ENCODE measurements around the gene C10orf53.
"Not testable (repeated sequence)": the region's sequence is repeated elsewhere in the genome, so short reads cannot be mapped to it uniquely, and the experiment has no call there.

C10orf53 gene

DNA sequence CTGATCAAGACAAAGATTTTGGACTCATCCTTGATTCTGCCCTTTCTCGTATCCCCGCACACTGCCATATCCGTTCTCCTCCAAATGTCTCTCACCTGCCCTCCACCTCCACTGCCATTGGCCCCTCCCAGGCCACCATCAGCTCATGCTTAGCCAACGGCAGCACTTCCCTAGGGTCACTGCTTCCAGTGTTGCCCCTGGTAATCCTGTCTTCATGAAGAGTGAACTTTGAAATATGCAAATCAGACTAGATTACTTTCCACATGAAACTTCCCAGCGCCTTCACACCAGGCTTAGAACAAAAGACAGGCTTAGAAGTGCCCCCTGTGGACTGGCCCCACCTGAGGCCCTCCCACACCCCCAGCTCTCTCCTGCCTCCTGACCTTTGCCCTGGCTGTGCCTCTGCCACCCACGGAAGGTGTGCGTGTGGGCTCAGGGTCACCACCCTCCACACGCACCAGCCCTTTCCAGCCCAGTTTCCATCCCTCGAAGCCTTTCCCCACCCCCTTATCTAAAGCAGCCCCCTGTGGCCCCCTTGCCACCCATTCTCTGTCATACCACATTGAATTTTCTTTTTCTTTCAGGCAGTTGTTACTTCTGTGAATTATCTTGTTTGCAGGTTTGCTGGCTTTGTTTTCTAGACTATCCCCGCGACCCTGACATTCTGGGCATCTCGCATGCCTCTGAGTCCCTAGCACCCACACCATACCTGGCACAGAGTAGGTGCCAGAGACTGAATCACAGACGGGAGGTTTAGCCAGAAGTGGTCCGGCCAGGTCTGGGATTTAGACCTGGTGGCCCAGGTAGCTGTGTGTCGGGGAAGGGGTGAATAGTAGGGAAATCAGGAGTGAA, 26.8 kb upstream of the C10orf53 start:
- DNase-seq, result no peak

DNA sequence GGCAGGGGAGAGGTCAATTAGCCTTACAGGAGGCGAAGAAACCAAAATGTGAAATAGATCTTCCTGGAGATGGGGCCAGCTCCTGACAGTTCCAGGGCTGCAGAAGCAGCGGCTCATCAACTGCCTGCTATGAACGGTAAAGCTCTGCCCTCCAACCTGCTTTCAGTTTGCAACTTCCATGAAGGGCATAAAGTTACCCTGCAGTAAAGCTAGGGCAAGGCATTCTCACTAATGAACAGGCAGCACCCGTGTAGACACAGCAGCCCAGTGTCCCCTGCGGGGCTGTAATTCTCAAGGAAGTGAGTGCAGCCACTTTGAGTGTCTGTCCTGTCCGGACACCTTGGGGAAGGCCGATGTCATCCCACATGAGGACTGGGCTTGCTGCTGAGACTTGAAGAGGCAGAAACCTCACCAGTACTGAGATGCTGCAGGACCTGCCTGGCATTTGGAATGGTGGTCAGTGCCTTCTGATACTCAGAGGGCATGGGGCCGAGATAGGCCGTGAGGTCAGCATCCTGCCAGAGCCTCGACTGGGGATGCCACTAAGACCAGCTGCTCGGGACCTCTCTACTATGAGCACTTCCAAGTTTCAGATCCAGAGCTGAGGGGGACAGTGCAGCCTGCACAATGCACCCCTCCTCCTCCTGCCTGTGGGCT, 26.1 kb upstream of the C10orf53 start:
- no peak for DNase-seq

DNA sequence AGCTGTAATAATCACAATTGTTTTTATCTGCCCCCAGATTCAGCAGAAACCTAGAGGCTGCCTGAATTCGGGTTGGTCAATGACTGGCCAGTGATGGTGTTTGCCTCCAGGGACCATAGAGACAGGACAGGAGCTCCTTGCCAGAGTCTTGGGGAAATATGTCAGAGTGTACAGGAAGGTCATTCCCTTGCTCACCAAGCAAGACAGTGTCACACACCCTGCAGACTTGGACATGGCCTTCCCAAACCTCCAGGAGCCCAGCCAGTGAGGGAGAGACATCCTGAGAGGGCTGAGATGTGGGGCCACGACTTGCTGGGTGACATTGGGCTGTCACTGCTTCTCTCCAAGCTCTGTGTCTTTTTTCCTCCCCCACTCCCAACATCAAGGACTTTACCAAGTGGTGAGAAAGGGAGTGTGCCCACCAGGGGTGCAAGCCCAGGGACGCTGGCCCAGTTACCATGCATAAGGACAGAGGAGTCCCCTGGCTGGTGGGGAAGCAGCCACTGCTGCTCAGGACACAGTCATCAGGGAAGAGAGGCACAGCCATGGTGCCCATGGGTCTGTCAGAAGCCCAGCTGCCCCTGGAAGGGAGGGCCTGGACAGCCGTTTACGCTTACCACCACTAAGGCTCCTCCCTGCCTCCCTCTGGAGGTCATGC, 25.3 kb upstream of the C10orf53 start:
- no peak for DNase-seq

DNA sequence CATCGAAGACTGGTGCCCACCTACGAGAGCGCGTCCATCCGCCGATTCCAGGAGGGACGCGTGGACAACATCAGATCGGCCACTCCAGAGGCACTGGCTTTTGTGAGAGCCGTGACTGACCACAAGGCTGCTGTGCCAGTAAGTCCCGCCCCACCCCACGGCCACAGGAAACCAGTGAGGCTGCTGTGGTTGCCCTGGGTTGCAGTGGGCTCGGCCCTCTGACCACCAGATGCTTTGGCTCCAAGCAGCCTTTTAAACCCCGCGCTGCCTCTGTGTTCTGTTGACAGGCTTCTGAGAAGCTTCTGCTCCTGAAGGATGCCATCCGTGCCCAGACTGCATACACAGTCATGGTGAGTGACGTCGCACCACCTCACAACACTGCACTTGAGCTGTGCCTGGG, 24.4 kb upstream of the C10orf53 start:
- DNase-seq, result no peak

DNA sequence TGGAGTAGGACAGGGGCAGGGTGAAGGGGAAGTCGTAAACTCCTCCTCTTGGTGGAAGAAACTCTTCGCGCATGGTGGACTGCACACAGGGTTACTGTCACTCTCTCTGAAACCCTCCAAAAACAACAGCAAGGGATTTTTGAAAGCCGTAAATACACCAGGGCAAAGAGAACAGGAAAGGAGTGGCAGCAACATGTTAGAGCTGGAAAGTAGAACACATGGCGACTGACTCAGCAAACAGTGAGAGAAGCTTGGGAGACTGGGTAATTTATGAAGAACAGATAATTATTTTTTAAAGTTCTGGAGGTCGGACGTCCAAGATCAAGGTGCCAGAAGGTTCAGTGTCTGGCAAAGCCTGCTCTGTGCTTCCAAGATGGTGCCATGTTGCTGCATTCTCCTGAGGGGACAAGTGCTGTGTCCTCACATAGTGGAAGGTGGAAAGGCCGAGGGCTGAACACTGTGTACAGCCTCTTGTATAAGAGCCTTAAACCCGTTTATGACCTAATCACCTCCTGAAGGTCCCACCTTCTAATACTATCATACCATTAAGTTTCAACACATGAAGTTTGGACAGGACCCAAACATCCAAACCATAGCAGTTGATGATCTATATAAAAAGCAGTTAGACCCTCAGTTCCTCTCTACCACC, 22.5 kb upstream of the C10orf53 start:
- no peak for DNase-seq

DNA sequence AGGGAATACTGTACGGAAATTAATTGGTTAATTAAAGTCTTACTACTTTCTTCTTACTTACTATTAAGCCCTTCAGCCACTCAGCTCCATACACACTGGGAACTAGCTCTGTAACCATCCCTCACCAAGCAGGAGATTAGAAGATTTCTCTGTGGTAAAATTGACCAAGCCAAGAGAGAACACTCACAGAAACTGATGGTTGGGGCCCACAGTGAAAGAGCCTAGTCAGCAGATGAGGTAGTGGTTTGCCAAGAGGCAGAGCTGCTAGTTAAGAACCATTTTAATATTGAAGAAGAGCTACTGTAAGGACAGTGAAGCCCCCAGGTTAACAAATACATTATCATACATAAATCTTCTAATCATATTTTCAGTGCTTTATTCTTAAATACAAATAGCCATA, 21.8 kb upstream of the C10orf53 start:
- DNase-seq, result no peak

DNA sequence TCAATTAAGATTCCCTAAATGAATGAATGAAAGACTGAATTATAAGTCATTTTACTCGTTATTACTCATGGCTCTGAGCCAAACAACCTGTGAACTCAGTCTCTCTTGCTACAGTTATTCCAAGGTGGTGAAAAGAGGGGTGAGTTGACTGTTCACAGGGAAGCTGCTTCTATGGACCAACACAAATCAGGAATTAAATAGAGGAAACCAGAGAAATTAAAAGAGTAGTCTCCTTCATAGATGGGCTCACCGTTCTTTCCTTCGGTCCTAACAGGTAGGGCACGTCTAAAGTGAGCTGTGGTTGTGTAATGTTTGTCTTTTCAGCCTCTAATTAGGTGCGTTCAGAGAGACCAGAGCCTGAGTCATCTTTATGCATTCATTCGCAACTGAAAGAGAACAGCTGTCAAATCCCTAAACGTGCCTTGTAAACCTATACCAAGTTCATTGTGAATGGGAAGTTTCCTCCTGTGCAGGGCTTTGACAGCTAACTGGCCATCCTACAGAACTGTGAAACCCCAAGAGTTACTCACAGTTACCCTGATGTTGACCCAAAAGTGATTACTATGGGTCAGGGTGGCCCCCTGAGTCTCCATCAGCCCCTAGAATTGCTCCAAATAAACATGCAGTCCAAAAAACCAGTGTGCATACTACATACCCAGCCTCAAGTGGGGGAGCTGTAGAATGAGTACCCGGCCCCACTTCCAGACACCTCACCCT, 18.2 kb upstream of the C10orf53 start:
- peak in 2 of 3 experiments; percentile 7 to 51 for DNase-seq

DNA sequence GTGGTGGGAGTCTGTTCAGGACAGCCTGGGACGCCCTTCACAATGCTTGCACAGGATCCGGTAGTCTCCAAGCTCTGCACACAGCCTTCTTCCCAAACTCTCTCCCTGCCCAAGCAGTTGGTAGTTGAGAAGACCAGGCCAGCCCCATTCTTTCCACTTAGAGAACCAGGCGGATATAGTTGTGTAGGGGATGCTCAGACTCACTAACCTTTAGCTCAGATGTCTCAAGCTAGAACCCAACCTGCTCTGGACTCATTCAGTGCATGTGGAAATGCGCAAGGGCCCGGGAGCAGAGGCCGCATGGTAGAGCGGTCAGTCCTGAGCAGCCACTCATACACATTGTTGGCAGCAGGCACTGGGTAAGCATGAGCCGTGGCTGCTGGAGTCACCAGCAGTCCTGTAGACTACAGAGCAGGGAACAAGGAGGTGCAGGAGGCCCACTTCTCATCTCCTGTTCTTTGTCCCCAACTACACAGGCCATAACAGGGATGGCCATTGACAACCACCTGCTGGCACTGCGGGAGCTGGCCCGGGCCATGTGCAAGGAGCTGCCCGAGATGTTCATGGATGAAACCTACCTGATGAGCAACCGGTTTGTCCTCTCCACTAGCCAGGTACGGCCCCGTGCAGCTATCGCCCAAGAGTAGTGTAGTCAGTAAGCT, 17.2 kb upstream of the C10orf53 start:
- DNase-seq, result no peak

DNA sequence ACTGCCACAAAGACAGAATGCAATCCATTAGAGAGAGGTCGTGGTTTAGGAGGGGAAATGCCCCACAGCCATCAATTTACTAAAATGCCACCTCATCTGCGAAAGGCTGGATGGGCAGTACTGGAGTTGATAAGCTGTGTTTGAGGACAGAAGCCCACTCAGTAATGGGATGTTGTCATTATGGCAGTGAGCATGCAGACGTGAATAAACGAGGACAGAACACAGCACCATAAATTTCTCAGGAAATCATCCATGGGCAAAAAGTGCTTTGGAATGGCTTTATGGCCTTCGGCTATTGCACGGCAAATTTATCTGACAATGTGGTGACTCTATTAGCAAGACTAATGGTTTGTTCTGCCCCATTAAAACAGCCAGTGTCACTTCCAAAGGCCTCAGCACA, 15.9 kb upstream of the C10orf53 start:
- DNase-seq, result no peak

DNA sequence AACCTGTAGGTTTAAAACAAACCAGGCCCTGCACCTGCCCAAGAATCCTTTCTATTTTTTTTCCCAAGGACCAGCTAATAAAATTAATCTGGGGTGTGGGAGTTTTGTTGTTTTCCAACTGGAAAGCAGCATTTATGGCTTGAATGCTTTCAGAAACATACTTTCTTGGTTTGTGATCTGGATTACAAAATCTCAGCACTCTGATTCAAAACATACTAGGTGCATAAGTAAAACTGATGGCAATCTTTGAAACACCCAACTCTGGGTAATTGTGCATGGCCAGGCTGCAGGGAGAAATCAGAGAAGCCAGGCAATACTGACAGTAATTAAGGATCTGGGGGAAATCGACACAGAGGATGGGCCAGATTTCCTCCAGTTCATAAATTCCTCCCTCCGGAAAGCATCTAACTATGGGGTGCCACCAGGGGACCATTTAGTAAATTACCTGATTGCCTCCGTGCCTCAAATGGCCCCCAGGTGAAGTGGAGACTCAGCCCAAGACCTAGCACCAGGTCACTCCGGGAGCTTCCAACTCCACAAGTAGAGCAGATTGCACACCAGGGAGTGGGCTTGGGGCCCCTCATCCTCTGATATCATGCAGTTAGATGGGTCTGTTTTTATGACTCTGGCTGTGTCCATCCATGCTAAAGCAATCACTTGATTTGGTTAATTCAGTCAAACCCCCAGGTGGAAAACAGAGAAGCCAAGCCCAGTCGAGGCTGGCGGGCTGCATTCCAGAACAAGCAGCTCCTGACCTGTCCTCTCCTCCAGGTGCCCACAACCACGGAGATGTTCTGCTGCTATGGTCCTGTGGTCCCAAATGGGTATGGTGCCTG, 15.2 kb upstream of the C10orf53 start:
- DNase-seq, result no peak

DNA sequence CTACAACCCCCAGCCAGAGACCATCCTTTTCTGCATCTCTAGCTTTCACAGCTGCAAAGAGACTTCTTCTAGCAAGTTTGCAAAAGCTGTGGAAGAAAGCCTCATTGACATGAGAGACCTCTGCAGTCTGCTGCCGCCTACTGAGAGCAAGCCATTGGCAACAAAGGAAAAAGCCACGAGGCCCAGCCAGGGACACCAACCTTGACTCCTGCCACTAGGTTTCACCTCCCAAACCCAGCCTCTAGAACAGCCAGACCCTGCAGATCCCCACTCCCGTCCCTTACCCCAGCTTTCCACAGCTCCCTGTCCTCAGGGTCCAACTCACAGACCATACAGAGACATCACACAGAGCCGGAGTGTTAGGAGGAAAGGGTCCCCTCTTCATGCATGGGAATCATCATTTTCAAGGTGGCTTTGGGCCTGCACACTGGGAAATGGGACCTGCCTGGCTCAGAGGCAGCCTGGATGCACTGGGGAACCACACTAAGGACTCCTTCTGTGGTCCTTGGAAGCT, 14.6 kb upstream of the C10orf53 start:
- no peak for DNase-seq

DNA sequence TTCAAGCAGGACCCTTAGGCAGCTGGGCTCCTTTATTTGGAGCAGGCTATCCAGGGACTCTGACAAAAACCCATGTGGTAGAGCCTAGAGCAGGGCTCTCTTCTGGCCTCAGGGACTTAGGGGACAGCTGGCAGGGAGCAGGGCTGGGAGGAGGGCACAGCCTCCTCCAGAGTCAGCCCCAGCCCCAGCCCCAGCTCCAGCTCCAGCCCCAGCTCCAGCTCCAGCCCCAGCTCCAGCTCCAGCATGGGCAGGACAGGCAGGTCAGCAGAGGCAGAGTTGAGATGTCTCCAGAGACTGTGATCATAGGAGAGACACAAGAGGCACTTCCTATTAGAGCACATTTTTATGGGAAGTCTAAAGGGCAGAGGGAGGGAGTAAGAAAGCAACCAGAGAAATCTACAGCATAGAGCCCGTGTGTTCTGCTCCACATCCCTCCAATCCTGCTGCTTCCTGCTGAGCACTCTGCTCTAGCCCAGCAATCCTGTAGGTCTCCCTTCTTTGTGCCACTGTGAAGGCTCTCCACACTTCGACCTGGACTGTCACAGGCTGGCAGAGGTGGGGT, 13.3 kb upstream of the C10orf53 start:
- DNase-seq, result no peak

DNA sequence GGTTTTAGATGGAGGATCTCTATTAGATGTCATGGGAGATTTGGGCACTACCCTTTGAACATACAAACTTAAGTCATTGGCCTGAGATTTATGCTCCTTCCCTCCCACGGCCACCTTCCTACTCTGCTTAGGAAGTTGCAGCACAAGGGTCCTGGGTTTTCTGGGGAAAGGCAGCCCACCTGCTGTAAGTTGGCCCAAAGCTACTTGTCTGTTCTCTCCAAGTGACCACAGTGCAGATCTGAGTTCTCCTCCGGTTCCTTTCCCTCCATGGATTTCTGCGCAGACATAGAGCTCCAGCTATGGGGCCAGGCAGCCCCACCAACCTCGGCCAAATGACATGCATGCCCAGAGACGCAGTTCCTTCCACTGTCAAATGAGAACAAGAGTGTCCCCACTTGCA, 12.8 kb upstream of the C10orf53 start:
- no peak for DNase-seq

DNA sequence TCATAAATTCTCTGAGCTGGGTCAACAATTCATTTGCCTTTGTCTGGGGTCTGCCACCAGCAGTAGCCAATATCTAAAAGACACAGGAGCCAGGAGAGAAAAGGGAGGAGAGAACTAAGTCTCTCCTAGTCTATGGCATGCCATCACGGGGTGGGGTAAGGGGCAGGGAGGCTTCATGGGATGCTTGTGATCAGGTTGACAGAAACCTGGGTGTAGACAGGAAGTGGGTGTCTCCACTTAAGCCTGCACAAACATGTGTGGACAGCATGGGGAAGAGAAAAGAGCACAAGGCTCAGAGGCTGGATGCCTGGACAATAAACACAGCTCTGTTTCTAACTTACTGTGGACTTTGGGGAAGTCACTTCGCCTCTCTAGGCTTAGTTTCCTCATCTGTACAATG, 11.5 kb upstream of the C10orf53 start:
- DNase-seq, result no peak

DNA sequence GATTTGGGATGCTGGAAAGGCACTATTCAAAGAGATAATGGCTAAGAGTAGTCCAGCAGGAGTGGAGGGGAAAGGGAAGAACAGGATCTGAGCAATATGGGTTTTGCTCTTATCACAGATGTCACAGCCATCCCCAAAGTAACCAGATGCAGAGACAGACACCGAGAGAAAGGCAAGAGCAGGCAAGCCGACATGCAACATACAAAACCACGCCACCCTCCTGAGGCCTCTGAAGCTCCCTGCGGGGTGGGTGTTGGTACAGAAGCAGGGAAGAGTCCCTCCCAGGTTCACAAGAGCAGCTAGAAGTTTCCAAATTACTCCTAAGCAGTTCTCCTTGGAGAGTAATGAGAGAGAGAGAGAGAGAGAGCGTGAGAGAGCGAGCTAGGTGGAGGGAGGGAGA, 10.8 kb upstream of the C10orf53 start:
- no peak for DNase-seq

DNA sequence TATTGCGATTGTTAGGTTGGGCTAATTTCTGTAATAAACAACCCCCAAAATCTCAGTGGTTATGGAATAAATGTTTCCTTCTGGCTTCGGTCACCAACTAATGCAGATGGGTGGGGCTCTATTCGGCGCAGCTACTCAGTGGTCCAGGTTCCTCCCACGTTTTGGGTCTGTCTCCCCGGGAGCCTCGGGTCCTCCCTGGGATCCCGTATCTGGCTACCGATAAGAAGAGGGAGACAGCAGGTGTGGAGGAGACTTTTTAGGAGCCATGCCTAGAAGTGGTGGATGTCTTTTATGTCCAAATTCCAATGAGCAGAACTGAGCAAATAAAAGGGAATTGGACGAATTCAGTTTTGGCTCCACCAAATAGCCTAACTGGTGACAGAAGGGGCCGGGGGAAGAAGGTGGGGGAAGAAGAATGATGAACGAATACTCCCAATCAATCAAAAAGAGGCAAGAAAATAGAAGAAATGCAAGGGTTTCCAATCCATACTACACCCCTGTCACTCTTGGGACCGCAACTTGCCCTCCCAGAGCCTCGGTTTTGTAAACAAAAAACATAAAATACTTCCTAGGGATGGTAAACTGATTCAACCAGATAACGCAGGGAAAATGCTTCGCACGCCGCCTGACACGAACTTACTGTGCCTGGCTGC, 498 bp upstream of the C10orf53 start:
- DNase-seq, result no peak

DNA sequence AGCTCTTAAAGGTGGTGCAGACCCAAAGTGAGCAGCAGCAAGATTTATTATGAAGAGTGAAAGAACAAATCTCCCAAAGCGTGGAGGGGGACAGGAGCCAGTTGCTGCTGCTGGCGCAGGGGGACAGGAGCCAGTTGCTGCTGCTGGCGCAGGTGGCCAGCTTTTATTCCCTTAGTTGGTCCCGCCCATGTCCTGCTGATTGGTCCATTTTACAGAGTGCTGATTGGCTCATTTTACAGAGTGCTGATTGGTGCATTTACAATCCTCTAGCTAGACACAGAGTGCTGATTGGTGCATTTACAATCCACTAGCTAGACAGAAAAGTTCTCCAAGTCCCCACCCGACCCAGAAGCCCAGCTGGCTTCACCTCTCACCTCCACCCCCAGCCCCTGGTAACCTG, 3.0 kb downstream of the C10orf53 start:
- DNase-seq, result not testable (repeated sequence)

DNA sequence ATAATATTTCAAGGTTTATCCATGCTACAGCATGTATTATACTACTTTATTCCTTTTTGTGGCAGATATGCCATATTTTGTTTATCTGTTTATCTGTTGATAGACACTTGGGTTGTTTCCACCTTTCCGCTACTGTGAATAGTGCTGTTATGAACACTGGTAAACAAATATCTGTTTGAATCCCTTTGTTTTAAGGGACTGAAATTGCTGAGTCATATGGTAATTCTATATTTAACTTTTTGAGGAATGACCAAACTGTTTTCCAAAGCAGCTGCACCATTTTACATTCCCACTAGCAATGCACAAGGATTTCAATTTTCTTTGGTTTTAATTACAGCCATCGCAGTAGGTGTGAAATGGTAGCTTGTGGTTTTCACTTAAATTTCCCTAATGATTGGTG, 3.4 kb downstream of the C10orf53 start:
- DNase-seq, result no peak

DNA sequence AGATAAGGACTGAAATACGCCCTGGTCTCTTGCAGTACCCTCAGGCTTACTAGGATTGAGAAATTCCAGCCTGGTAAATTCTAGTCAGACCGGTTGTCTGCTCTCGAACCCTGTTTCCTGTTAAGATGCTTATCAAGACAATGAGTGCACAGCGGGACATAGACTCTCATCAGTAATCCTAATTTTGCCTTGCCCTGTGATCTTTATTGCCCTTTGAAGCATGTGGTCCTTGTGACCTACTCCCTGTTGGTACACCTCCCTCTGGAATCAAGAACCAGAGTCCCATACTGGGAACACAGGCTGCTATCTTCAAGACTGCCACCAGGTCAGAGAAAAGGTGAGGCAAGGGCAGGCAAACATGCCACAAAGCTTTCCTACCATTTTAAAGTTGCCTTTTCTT, 7.2 kb downstream of the C10orf53 start:
- no peak for DNase-seq

DNA sequence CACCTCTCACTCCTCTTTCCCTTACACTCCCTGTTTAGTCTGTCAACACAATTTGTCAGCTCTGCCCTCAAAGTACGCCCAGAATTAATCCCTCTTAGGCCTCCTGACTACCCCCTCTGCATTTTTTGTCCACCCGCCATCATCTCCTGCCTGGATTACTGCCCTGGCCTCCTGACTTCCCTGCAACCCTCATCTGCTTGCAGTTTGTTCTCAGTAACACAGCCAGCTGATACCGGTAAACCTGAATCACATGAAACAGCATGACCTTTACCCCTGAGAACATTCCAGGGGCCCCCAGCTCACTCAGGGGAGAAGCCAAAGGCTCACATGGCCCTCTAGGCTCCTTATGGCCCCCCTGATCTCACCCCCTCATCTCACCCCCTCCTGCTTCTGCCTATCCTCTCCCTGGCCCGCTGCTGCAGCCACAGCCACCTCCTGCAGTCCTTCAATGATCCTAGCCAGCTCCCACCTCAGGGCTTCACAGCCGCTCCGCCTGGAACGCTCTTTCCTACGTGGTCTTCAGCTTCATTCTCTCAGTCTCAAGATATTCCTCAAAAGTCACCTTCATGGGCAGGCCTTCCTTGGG, 8.9 kb downstream of the C10orf53 start:
- DNase-seq, result no peak
